ENCODE measurements around the gene SHISAL1. TPM values are rescaled to one million over a fixed set of nuclear protein-coding genes. Genes with fewer than 3 reads are reported as not detected.

Gene SHISAL1
- total RNA-seq, 1 experiment from 2014 or later: 1.6 TPM

DNA sequence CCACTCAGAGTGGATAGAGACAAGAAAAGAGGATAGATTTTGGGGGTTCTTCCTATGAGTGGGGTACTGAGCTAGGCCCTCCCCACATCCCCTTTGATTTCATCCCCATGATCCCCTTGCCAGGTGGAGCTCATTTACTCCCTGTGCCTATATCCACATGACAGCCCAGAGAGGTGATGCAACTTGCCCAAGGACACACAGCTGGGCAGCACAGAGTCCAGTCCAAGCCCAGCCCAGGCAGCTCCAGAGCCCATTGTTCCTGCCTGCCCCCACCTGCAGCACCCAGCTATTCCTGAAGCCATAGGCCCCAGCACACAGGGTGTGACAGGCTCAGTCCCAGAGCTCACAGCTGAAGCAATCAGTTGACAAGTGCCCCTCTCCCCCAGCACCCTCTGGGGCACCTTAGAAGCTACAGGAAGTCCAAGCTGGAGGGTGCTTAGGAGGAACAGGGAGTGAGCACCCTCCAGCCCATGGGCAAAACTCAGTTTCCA, 41.7 kb downstream of the SHISAL1 start:
- Mint-ChIP-seq H3K4me1 (ENCODE audit: insufficient read depth, unreplicated experiment) (no peaks in the 10 kb centered on the region), H3K27me3 (ENCODE audit: insufficient read depth, unreplicated experiment) (no peaks in the 10 kb centered on the region), H3K36me3 (ENCODE audit: insufficient read depth, unreplicated experiment) (no peaks in the 10 kb centered on the region), H3K9me3 (ENCODE audit: unreplicated experiment) (no peaks in the 10 kb centered on the region), H3K4me3 (ENCODE audit: unreplicated experiment) (no peak overlapping the region), H3K27ac (ENCODE audit: low read depth, unreplicated experiment) (no peak overlapping the region)
- BruUV-seq (replicated peaks): no TSS peak
- CTCF ChIA-PET: interaction anchor here (0.6 kb wide), 2 partner anchors 39 to 80 kb away, joined by 3 read pairs; no protein-coding TSS in a partner anchor
- POLR2A ChIA-PET: no interaction called here
- no peak for DNase-seq (ENCODE audit: unreplicated experiment)
- intact Hi-C loops (cut with micrococcal nuclease): no loop called here
- TF ChIP-seq, protein P1, sequence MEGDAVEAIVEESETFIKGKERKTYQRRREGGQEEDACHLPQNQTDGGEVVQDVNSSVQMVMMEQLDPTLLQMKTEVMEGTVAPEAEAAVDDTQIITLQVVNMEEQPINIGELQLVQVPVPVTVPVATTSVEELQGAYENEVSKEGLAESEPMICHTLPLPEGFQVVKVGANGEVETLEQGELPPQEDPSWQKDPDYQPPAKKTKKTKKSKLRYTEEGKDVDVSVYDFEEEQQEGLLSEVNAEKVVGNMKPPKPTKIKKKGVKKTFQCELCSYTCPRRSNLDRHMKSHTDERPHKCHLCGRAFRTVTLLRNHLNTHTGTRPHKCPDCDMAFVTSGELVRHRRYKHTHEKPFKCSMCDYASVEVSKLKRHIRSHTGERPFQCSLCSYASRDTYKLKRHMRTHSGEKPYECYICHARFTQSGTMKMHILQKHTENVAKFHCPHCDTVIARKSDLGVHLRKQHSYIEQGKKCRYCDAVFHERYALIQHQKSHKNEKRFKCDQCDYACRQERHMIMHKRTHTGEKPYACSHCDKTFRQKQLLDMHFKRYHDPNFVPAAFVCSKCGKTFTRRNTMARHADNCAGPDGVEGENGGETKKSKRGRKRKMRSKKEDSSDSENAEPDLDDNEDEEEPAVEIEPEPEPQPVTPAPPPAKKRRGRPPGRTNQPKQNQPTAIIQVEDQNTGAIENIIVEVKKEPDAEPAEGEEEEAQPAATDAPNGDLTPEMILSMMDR (IDR thresholded peaks at IDR 0.05; ENCODE audit: unreplicated experiment): no peak

DNA sequence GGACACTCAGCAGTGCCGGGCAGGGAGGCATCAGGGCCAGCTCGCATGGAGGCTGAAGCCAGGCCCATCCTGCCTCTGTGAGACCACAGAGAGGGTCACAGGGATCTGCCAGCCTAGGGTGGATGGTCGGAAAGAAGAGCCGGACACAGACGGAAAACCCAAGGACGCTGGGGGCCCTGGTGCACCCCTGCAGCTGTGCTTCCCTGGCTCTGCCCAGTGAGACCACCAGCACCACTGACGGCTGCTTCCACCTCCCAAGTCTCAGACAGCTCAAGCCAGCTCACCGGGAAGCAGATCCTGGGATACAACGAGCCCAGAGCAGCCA, 42.2 kb downstream of the SHISAL1 start:
- TF ChIP-seq, protein P1 (IDR thresholded peaks at IDR 0.05; ENCODE audit: unreplicated experiment): no peak
- Mint-ChIP-seq H3K4me3 (ENCODE audit: unreplicated experiment) (no peak overlapping the region), H3K4me1 (ENCODE audit: insufficient read depth, unreplicated experiment) (no peaks in the 10 kb centered on the region), H3K27ac (ENCODE audit: low read depth, unreplicated experiment) (no peak overlapping the region), H3K9me3 (ENCODE audit: unreplicated experiment) (no peaks in the 10 kb centered on the region), H3K27me3 (ENCODE audit: insufficient read depth, unreplicated experiment) (no peaks in the 10 kb centered on the region), H3K36me3 (ENCODE audit: insufficient read depth, unreplicated experiment) (no peaks in the 10 kb centered on the region)
- CTCF ChIA-PET: no interaction called here
- BruUV-seq (replicated peaks): no TSS peak
- POLR2A ChIA-PET: no interaction called here
- no peak for DNase-seq (ENCODE audit: unreplicated experiment)
- intact Hi-C loops (cut with micrococcal nuclease): no loop called here

DNA sequence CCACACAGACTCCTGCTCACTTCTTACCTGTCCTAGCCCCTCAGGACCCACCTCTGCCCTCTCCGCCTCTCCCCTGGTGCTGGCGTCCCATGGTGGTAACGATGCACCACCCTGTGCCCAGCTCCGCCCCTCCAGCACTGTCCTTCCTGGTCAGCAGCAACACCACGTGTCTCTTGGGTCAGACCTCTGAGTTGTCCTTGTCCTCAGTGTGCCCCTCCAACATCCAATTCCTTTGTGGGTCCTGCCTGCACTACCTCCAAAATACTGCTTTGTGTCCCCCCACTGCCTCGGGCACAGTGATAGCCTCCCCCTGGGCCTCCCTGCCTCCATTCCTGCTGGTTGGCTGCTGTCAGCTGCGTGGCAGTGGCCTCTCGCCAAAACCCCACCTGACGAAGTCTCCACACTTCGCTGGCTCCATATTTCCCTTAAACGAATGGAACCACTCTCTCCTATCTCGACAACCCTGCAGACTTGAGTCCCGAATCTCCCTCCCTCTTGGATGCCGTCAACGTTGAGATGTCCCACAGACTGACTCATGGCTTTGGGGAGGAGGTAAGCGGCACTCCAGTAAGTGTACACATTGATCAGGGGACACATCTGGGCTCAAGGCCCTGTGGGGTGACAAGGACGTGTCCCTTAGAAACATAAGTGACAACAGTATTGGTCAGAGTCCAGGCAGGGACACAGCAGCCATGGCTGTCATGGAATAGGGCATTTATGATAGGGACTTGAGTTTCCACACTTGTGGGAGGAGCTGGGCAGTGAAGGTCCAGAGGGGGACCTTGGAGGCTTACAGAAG, 42.8 kb downstream of the SHISAL1 start:
- BruUV-seq (replicated peaks): no TSS peak
- H3K27me3 Mint-ChIP-seq (ENCODE audit: insufficient read depth, unreplicated experiment): no peaks in the 10 kb centered on the region
- CTCF ChIA-PET: interaction anchor here (0.6 to 0.7 kb wide), 2 partner anchors 227 to 385 kb away, joined by 3 read pairs; no protein-coding TSS in a partner anchor

GRCh38 chr22:44269117-44269498, 43.6 kb downstream of the SHISAL1 start:
- no TSS peak for BruUV-seq (replicated peaks)
- no peaks in the 10 kb centered on the region for H3K27me3 Mint-ChIP-seq (ENCODE audit: insufficient read depth, unreplicated experiment)
- no peaks in the 10 kb centered on the region for H3K9me3 Mint-ChIP-seq (ENCODE audit: unreplicated experiment)
- H3K36me3 Mint-ChIP-seq (ENCODE audit: insufficient read depth, unreplicated experiment): no peaks in the 10 kb centered on the region
- CTCF ChIA-PET: interaction anchor here (0.6 kb wide), 1 partner anchor 228 kb away, joined by 3 read pairs; no protein-coding TSS in a partner anchor
- POLR2A ChIA-PET: no interaction called here
- H3K4me3 Mint-ChIP-seq (ENCODE audit: unreplicated experiment): no peak overlapping the region
- H3K27ac Mint-ChIP-seq (ENCODE audit: low read depth, unreplicated experiment): no peak overlapping the region
- intact Hi-C loops (cut with micrococcal nuclease): no loop called here
- no peaks in the 10 kb centered on the region for H3K4me1 Mint-ChIP-seq (ENCODE audit: insufficient read depth, unreplicated experiment)
- DNase-seq (ENCODE audit: unreplicated experiment): no peak
- TF ChIP-seq, protein P1 (IDR thresholded peaks at IDR 0.05; ENCODE audit: unreplicated experiment): no peak

More for the DNA sequence above, 42.8 kb downstream of the SHISAL1 start:
- POLR2A ChIA-PET: no interaction called here
- H3K36me3 Mint-ChIP-seq (ENCODE audit: insufficient read depth, unreplicated experiment): no peaks in the 10 kb centered on the region
- intact Hi-C loops (cut with micrococcal nuclease): no loop called here
- no peak for DNase-seq (ENCODE audit: unreplicated experiment)
- TF ChIP-seq, protein P1 (IDR thresholded peaks at IDR 0.05; ENCODE audit: unreplicated experiment): no peak
- H3K27ac Mint-ChIP-seq (ENCODE audit: low read depth, unreplicated experiment): no peak overlapping the region
- H3K4me1 Mint-ChIP-seq (ENCODE audit: insufficient read depth, unreplicated experiment): no peaks in the 10 kb centered on the region
- no peaks in the 10 kb centered on the region for H3K9me3 Mint-ChIP-seq (ENCODE audit: unreplicated experiment)
- H3K4me3 Mint-ChIP-seq (ENCODE audit: unreplicated experiment): no peak overlapping the region
